HepG2 (cell line): Measurements from ENCODE around the gene PIK3IP1. TPM values are rescaled to one million over a fixed set of nuclear protein-coding genes. Genes with fewer than 3 reads are reported as not detected.

Experiments used
- ATAC-seq: fragments of 200-7000 bp; cut with Tn5 transposase; 3 replicates; pipeline ENCODE4 v1.9.1; 2020; ENCODE audit warnings: mild to moderate bottlenecking, moderate library complexity
- BruUV-seq: library from RNA; stranded (reverse); fragments of 400-500 nt; replicated peaks from 2 replicates; lab custom pipeline; 2021; lab: Mats Ljungman, UMichigan
- CTCF ChIA-PET: fragments of 300-600 bp; formaldehyde crosslinking; extraction: SDS; loops from one replicate; lab custom pipeline; 2021; ENCODE audit warnings: low total read pairs, inconsistent platforms, low intra/inter-chr PET ratio; lab: Yijun Ruan, JAX
- POLR2A ChIA-PET: fragments of 350-600 bp; sonication (Branson Sonifier 250); formaldehyde crosslinking; loops from one replicate; lab custom pipeline; 2020; ENCODE audit warnings: antibody characterized with exemption, inconsistent platforms; lab: Yijun Ruan, JAX
- DNase-seq: peaks from one replicate; pipeline ENCODE4 v3.0.0-alpha.2; 2015; ENCODE audit warnings: low spot score
- FAIRE-seq: peaks from 3 replicates; lab custom pipeline; 2011; peaks lifted over from hg19 to GRCh38; lab: Jason Lieb, UNC
- H2AFZ ChIP-seq: one replicate; pipeline ENCODE4 v1.6.1; 2011; ENCODE audit warnings: low read length, inconsistent platforms
- H3K27ac ChIP-seq: fragments of 300-600 bp; 3 replicates; pipeline ENCODE4 v1.8.0; 2011; ENCODE audit warnings: mixed run types, mild to moderate bottlenecking, mixed read lengths, low read length, inconsistent platforms; ENCODE audit not compliant: insufficient read depth; ENCODE audit errors: extremely low read length
- H3K27me3 ChIP-seq, 2 experiments: fragments of 200-600 bp in 1 of 2; 2 replicates in 1 of 2; 3 replicates in 1 of 2; pipeline versions ENCODE4 v1.6.0 to v1.8.0; 2011; ENCODE audit warnings: low read length in 2 of 2, mild to moderate bottlenecking in 2 of 2, moderate library complexity in 2 of 2, inconsistent platforms in 1 of 2; ENCODE audit not compliant: insufficient read depth in 2 of 2, control insufficient read depth in 1 of 2
- H3K36me3 ChIP-seq, 2 experiments: fragments of 200-600 bp in 1 of 2; replicated peaks in 1 of 2; 2 replicates in 1 of 2; 3 replicates in 1 of 2; pipeline versions ENCODE4 v1.5.1 to v1.8.0; 2011; ENCODE audit warnings: low read length in 2 of 2, inconsistent platforms in 1 of 2; ENCODE audit not compliant: insufficient read depth in 2 of 2, control insufficient read depth in 1 of 2
- H3K4me1 ChIP-seq: 2 replicates; pipeline ENCODE4 v1.5.1; 2012; ENCODE audit warnings: low read length, inconsistent platforms; ENCODE audit not compliant: insufficient read depth
- H3K4me2 ChIP-seq: 2 replicates; pipeline ENCODE4 v1.6.0; 2011; ENCODE audit warnings: low read depth, low read length, inconsistent platforms
- H3K4me3 ChIP-seq, 3 experiments: fragments of 200-600 bp in 1 of 3; sonication (generic), shearing (Covaris generic) in 1 of 3; replicated peaks in 1 of 3; 2 replicates each; pipeline ENCODE4 v1.5.1; 2011 to 2016; ENCODE audit warnings: low read length in 3 of 3, inconsistent platforms in 2 of 3, low read depth in 2 of 3, mild to moderate bottlenecking in 2 of 3, control low read depth in 1 of 3, mixed read lengths in 1 of 3; ENCODE audit not compliant: insufficient read depth in 1 of 3
- H3K79me2 ChIP-seq: one replicate; pipeline ENCODE4 v1.6.1; 2011; ENCODE audit warnings: low read length, inconsistent platforms; ENCODE audit not compliant: insufficient read depth
- H3K9ac ChIP-seq: 2 replicates; pipeline ENCODE4 v1.6.0; 2011; ENCODE audit warnings: mild to moderate bottlenecking, low read depth, low read length, inconsistent platforms; ENCODE audit not compliant: insufficient read depth
- H3K9me3 ChIP-seq: 2 replicates; pipeline ENCODE4 v1.5.1; 2012; ENCODE audit warnings: mild to moderate bottlenecking, low read length
- H4K20me1 ChIP-seq: 2 replicates; pipeline ENCODE4 v1.6.0; 2011; ENCODE audit warnings: inconsistent platforms, mild to moderate bottlenecking, low read length, moderate library complexity; ENCODE audit not compliant: insufficient read depth
- FOXA1 ChIP-seq, 2 experiments: fragments of 450-650 bp in 1 of 2; sonication (generic) in 1 of 2; formaldehyde crosslinking in 1 of 2; IDR thresholded peaks; 2 replicates each; pipeline versions ENCODE4 v1.4.0 to v1.6.1; 2016 to 2020; ENCODE audit warnings: missing genetic modification reagents in 1 of 2
- MIXL1 ChIP-seq: IDR thresholded peaks from 2 replicates; pipeline ENCODE4 v1.6.1; 2016
- PITX1 ChIP-seq: sonication (generic); formaldehyde crosslinking; IDR thresholded peaks from 2 replicates; pipeline ENCODE4 v1.5.1; 2020; ENCODE audit warnings: mild to moderate bottlenecking, missing genetic modification reagents
- SOX13 ChIP-seq, 3 experiments: fragments of 450-650 bp in 1 of 3; sonication (generic) in 1 of 3; formaldehyde crosslinking in 1 of 3; IDR thresholded peaks in 2 of 3; conservative IDR thresholded peaks in 1 of 3; 2 replicates each; pipeline versions ENCODE4 v1.5.0 to v1.6.1; 2016 to 2020; ENCODE audit warnings: antibody characterized with exemption in 1 of 3, mild to moderate bottlenecking in 1 of 3, missing compliant biosample characterization in 1 of 3, missing genetic modification reagents in 1 of 3, moderate library complexity in 1 of 3
- TEAD3 ChIP-seq: optimal IDR thresholded peaks from 2 replicates; pipeline ENCODE3; 2016; ENCODE audit warnings: borderline replicate concordance
- YY1 ChIP-seq: IDR thresholded peaks from 2 replicates; pipeline ENCODE4 v1.6.1; 2011; ENCODE audit warnings: low read length, low read depth, moderate library complexity, mild to moderate bottlenecking; ENCODE audit not compliant: insufficient read depth, insufficient replicate concordance
- ZBTB7A ChIP-seq: sonication (generic); formaldehyde crosslinking; IDR thresholded peaks from 2 replicates; pipeline ENCODE4 v1.8.0; 2022; ENCODE audit warnings: mild to moderate bottlenecking, missing genetic modification reagents
- ZFX ChIP-seq: sonication (generic); formaldehyde crosslinking; IDR thresholded peaks from 2 replicates; pipeline ENCODE4 v1.4.0; 2020; ENCODE audit warnings: mild to moderate bottlenecking, low read depth, missing genetic modification reagents, moderate library complexity
- ZNF343 ChIP-seq: sonication (generic); formaldehyde crosslinking; IDR thresholded peaks from 2 replicates; pipeline ENCODE4 v1.4.0; 2020; ENCODE audit warnings: mild to moderate bottlenecking, missing genetic modification reagents
- ZSCAN29 ChIP-seq: sonication (generic); formaldehyde crosslinking; conservative IDR thresholded peaks from 2 replicates; pipeline ENCODE4 v1.4.0; 2020; ENCODE audit warnings: mild to moderate bottlenecking, missing genetic modification reagents
- WGBS: methylation state at CpG from one replicate; pipeline ENCODE4 v1.1.6; 2017; ENCODE audit warnings: low lambda C conversion rate; 5-methylcytosine and 5-hydroxymethylcytosine counted together
- in situ Hi-C: cut with HindIII; loops from 2 replicates; pipeline ENCODE4 v1.10.0; 2017; ENCODE audit warnings: low pct_unique_long_range_greater_than_20kb; ENCODE audit not compliant: extremely low pct_ligation_motif_present
- intact Hi-C: fragments of 100-400 bp; cut with micrococcal nuclease; formaldehyde crosslinking; loops from one replicate; pipeline ENCODE4 v1.10.0; 2022; ENCODE audit not compliant: unreplicated experiment
- polyA plus RNA-seq, 8 experiments: library from polyadenylated mRNA; depleted of rRNA in 3 of 8; stranded (reverse) in 7 of 8; unstranded in 1 of 8; fragments of >200 nt; fragmentation: Illumina TruSeq in 4 of 8; extraction: Trizol in 4 of 8; gene quantifications; 2 replicates each; pipeline versions ENCODE4 v1.2.1 to v1.2.3, GENCODE V29; 2011 to 2016; ENCODE audit warnings: low read depth in 4 of 8, missing spikeins in 1 of 8, mixed read lengths in 1 of 8; ENCODE audit not compliant: insufficient read depth in 1 of 8
- total RNA-seq, 5 experiments: library from RNA; depleted of rRNA; stranded (reverse); fragments of >200 nt; fragmentation: Illumina TruSeq; extraction: Trizol; gene quantifications; 2 replicates each; pipeline ENCODE4 v1.2.3, GENCODE V29; 2016; ENCODE audit warnings: low read depth in 1 of 5
- TF ChIP-seq, protein P1 (sequence below): sonication (generic); formaldehyde crosslinking; IDR thresholded peaks from 2 replicates; pipeline ENCODE4 v1.4.0; 2020; ENCODE audit warnings: missing genetic modification reagents
- TF ChIP-seq, protein P2 (sequence below): sonication (generic); formaldehyde crosslinking; IDR thresholded peaks from 2 replicates; pipeline ENCODE4 v1.8.0; 2022; ENCODE audit warnings: mild to moderate bottlenecking, missing genetic modification reagents; ENCODE audit not compliant: insufficient replicate concordance
- TF ChIP-seq, protein P3 (sequence below): IDR thresholded peaks from 2 replicates; pipeline ENCODE4 v1.6.1; 2018; ENCODE audit warnings: missing genetic modification reagents, mild to moderate bottlenecking, missing compliant biosample characterization

The PIK3IP1 gene
- total and polyA plus RNA-seq, 2 of the 13 experiments (the other 11 are each of a cell fraction or from before 2014, with no cell fraction given) = 1.3 to 2.5 TPM

GRCh38 chr22:31284281-31285155 is 7.8 kb downstream of the PIK3IP1 start:
- H3K9ac ChIP-seq = no peak overlapping the region
- H3K27me3 ChIP-seq = no peaks in the 10 kb centered on the region
- DNase-seq (peak; percentile 34), ATAC-seq (peak; percentile 60), FAIRE-seq (peak; percentile 48)
- WGBS = 22% methylated on average over 3 of the region's 3 CpGs
- no peak overlapping the region for H2AFZ ChIP-seq
- intact Hi-C loops (no loop called here), in situ Hi-C loops (no loop called here)
- ChIA-PET CTCF (no interaction called here), POLR2A (interaction anchor here (0.8 to 1.0 kb wide), 2 partner anchors 60 to 62 kb away, joined by 3 to 4 read pairs; no protein-coding TSS in a partner anchor)
- H3K9me3 ChIP-seq = no peaks in the 10 kb centered on the region
- no peak overlapping the region for H3K4me3 ChIP-seq
- H3K36me3 ChIP-seq = peaks cover 0 to 1% of the 10 kb centered on the region in 2 experiments; a peak in 1 of 5 replicates
- BruUV-seq = no TSS peak
- H4K20me1 ChIP-seq = no peaks in the 10 kb centered on the region
- no peak overlapping the region for H3K27ac ChIP-seq
- H3K4me2 ChIP-seq = no peak overlapping the region
- H3K4me1 ChIP-seq = peaks cover 34% of the 10 kb centered on the region
- H3K79me2 ChIP-seq = no peaks in the 10 kb centered on the region
- no peak for TF ChIP-seq FOXA1 (IDR thresholded peaks at IDR 0.05)
- TF ChIP-seq FOXA1 (CRISPR knock-in tag; IDR thresholded peaks at IDR 0.05) = 0 out of 2 replicates have a peak, but pooled peaks have one; percentile 8
- TF ChIP-seq, protein P1, sequence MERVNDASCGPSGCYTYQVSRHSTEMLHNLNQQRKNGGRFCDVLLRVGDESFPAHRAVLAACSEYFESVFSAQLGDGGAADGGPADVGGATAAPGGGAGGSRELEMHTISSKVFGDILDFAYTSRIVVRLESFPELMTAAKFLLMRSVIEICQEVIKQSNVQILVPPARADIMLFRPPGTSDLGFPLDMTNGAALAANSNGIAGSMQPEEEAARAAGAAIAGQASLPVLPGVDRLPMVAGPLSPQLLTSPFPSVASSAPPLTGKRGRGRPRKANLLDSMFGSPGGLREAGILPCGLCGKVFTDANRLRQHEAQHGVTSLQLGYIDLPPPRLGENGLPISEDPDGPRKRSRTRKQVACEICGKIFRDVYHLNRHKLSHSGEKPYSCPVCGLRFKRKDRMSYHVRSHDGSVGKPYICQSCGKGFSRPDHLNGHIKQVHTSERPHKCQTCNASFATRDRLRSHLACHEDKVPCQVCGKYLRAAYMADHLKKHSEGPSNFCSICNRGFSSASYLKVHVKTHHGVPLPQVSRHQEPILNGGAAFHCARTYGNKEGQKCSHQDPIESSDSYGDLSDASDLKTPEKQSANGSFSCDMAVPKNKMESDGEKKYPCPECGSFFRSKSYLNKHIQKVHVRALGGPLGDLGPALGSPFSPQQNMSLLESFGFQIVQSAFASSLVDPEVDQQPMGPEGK (CRISPR knock-in tag) = no peak
- TF ChIP-seq, protein P2, sequence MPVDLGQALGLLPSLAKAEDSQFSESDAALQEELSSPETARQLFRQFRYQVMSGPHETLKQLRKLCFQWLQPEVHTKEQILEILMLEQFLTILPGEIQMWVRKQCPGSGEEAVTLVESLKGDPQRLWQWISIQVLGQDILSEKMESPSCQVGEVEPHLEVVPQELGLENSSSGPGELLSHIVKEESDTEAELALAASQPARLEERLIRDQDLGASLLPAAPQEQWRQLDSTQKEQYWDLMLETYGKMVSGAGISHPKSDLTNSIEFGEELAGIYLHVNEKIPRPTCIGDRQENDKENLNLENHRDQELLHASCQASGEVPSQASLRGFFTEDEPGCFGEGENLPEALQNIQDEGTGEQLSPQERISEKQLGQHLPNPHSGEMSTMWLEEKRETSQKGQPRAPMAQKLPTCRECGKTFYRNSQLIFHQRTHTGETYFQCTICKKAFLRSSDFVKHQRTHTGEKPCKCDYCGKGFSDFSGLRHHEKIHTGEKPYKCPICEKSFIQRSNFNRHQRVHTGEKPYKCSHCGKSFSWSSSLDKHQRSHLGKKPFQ (CRISPR knock-in tag) = no peak
- no peak for TF ChIP-seq TEAD3
- TF ChIP-seq ZFX (CRISPR knock-in tag) = peak; percentile 22; the same call in 1 of the 2 replicates
- no peak for TF ChIP-seq ZSCAN29 (CRISPR knock-in tag)
- no peak for TF ChIP-seq SOX13 (IDR thresholded peaks at IDR 0.05)
- TF ChIP-seq SOX13 (CRISPR knock-in tag; conservative IDR thresholded peaks at IDR 0.05 in 1 of 2, IDR thresholded peaks at IDR 0.05 in 1 of 2) = peak in 1 of 2 experiments; percentile 33; a peak in 1 of 4 replicates
- peak; percentile 25; the same call in 1 of the 2 replicates for TF ChIP-seq ZBTB7A (CRISPR knock-in tag)
- TF ChIP-seq PITX1 = 0 out of 2 replicates have a peak, but pooled peaks have one; percentile 20
- TF ChIP-seq YY1 = no peak
- TF ChIP-seq, protein P3, sequence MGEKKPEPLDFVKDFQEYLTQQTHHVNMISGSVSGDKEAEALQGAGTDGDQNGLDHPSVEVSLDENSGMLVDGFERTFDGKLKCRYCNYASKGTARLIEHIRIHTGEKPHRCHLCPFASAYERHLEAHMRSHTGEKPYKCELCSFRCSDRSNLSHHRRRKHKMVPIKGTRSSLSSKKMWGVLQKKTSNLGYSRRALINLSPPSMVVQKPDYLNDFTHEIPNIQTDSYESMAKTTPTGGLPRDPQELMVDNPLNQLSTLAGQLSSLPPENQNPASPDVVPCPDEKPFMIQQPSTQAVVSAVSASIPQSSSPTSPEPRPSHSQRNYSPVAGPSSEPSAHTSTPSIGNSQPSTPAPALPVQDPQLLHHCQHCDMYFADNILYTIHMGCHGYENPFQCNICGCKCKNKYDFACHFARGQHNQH (CRISPR knock-in tag) = 0 out of 2 replicates have a peak, but pooled peaks have one; percentile 36
- TF ChIP-seq MIXL1 (CRISPR knock-in tag) = no peak
- TF ChIP-seq ZNF343 (CRISPR knock-in tag) = 0 out of 2 replicates have a peak, but pooled peaks have one; percentile 49
